ENCODE measurements around the gene DLX1. TPM values are rescaled to one million over a fixed set of nuclear protein-coding genes. Genes with fewer than 3 reads are reported as not detected.

DLX1 gene
- total RNA-seq, 1 donor from 2014 or later = not detected

DNA sequence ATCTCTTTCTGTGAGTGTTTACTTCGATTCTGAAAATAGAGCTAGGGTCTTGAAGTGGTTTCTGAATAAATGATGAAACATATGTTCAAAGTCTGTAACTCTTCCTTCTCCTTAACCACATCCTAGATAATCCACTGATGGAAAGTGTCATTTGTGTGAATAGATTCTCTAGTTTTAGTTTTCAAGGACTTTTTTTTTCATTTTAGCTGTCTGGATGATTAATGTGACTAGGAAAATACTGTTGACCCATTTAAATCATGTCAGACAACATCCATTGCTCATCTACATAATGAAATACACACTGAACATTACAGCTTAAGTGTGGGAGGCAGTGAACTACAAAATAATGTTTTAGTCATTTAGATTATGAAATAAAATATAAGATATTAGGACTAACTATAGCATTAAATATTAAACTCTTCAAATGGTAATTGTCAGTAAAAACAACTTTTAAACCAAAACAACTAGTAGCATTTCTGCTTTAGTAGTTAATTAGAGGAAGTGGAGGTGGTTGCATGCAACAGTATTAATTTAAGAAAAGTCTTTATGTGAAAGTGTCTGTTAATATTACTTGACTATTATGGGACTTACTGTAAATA, 39.1 kb upstream of the DLX1 start:
- no peaks in the 10 kb centered on the region for H3K4me1 ChIP-seq
- TF ChIP-seq, protein P1, sequence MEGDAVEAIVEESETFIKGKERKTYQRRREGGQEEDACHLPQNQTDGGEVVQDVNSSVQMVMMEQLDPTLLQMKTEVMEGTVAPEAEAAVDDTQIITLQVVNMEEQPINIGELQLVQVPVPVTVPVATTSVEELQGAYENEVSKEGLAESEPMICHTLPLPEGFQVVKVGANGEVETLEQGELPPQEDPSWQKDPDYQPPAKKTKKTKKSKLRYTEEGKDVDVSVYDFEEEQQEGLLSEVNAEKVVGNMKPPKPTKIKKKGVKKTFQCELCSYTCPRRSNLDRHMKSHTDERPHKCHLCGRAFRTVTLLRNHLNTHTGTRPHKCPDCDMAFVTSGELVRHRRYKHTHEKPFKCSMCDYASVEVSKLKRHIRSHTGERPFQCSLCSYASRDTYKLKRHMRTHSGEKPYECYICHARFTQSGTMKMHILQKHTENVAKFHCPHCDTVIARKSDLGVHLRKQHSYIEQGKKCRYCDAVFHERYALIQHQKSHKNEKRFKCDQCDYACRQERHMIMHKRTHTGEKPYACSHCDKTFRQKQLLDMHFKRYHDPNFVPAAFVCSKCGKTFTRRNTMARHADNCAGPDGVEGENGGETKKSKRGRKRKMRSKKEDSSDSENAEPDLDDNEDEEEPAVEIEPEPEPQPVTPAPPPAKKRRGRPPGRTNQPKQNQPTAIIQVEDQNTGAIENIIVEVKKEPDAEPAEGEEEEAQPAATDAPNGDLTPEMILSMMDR (IDR thresholded peaks at IDR 0.05) = no peak
- no peak overlapping the region for H3K27ac ChIP-seq
- H3K4me3 ChIP-seq = no peak overlapping the region
- no peaks in the 10 kb centered on the region for H3K27me3 ChIP-seq
- H3K9me3 ChIP-seq = no peaks in the 10 kb centered on the region
- DNase-seq (ENCODE audit: low spot score in 2 of 2) = no peak
- intact Hi-C loops (cut with DNase I) = no loop called here
- H3K36me3 ChIP-seq = no peaks in the 10 kb centered on the region

DNA sequence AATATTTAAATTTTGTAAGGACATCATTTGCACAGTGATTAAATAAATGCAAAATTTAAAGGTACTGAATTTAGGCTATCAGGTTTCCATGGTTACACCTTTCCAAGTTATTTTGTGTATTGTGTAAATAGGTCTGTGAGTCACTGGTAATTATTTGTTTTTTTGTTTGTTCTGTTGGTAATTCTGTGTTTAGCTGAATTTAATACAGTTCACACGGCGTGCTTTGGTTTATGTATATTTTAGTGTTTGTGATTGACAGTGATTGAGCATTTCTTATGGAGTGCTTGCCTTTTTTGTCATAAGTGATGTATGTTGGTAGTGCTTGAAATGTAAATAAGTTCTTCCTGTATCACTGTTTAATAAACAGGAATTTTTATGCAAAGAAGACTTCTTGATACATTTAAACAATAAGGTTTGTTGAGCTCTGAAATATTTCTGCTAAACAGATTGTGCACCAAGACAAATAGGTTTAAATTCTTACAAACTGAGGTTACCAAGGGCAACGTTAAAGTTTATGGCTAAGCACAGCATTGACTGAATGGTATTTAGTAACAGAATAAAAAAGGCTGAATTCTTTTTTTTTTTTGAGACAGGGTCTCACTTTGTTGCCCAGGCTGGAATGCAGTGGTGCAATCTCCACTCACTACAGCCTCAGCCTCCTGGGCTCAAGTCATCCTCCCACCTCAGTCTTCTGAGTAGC, 38.3 kb upstream of the DLX1 start:
- Histone ChIP-seq H3K9me3 (no peaks in the 10 kb centered on the region), H3K27ac (no peak overlapping the region), H3K4me3 (no peak overlapping the region), H3K36me3 (no peaks in the 10 kb centered on the region), H3K27me3 (no peaks in the 10 kb centered on the region), H3K4me1 (no peaks in the 10 kb centered on the region)
- DNase-seq (ENCODE audit: low spot score in 2 of 2) = no peak
- TF ChIP-seq, protein P1 (IDR thresholded peaks at IDR 0.05) = no peak
- intact Hi-C loops (cut with DNase I) = no loop called here

DNA sequence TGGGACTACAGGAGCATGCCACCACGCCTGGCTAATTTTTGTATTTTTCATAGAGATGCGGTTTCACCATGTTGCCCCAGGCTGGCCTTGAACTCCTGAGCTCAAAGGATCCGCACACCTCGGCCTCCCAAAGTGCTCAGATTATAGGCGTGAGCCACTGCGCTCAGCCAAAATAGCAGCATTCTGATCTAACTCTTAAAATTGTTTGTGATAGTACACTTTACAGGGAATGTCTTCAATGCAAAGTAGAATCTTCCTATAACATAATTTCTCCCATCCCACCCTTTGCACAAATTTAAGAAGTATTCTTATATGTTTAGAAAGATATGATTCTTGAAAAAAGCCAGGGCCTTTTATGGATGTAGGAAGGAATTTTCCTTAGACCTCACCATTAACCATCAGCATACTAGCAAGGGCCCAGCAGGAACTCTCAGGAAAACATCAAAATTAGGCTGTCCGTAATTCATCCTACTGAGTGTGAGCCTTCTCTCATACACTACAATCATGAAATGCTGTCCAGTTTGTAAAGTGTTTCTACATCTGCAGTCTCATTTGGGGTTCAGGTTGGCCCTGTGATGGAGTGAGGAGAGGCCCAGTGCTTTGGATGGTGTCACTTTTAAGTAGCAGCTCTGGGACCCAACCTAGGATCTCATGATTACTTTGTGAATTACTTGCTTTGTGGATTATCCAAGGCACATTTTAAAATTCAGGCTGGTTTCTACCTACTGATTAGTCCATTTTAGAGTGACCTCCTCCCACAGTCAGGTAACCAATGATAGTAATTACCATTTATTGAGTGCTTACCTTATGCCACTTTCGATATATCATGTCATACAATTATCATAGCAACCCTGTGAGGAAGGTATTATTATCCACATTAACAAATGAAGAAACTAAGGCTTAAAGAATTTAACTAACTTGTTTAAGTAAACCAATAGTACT, 37.5 kb upstream of the DLX1 start:
- no peak for DNase-seq (ENCODE audit: low spot score in 2 of 2)
- Histone ChIP-seq H3K27me3 (no peaks in the 10 kb centered on the region), H3K36me3 (no peaks in the 10 kb centered on the region), H3K4me1 (no peaks in the 10 kb centered on the region), H3K27ac (no peak overlapping the region), H3K9me3 (no peaks in the 10 kb centered on the region), H3K4me3 (no peak overlapping the region)
- TF ChIP-seq, protein P1 (IDR thresholded peaks at IDR 0.05) = no peak
- intact Hi-C loops (cut with DNase I) = no loop called here

DNA sequence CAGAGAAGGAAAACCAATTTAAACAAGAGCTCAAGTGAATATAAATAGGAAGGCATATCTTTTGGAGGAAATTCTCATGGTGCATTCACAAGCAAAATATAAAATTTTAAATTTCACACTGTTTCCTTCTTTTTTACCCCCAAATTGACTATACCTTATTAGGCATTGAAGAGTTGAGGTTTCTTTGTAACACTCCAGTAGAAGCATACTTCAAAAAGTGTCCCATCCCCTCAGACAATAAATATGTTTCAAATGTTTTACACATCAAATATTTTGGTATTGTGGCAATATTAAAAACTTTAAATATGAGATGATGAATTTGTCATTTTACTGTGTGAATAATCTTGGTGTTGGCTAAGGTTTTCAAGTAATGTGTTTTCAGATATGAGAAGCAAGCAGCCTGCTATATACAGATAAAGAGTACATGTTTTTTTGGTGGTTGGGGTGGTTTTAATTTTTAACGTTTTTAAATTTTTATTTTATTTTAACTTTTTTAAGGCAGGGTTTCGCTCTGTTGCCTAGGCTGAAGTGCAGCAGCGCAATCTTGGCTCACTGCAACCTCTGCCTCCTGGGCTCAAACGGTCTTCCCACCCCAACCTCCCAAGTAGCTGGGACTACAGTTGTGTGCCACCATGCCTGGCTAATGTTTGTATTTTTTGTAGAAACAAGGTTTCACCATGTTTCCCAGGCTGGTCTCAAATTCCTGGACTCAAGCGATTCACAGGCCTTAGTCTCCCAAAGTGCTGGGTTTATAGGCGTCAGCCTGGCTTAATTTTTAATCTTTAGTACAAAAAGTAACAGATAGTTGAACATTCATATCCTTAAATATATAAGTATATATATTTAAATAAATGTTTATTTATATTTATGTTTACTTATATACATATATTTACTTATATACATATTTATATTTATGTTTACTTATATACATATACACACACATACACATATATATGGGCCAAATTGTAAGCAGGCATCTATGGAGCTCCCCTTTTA, 36.5 kb upstream of the DLX1 start:
- no peak overlapping the region for H3K27ac ChIP-seq
- H3K36me3 ChIP-seq = no peaks in the 10 kb centered on the region
- no peaks in the 10 kb centered on the region for H3K4me1 ChIP-seq
- no peak for DNase-seq (ENCODE audit: low spot score in 2 of 2)
- intact Hi-C loops (cut with DNase I) = no loop called here
- H3K27me3 ChIP-seq = no peaks in the 10 kb centered on the region
- no peaks in the 10 kb centered on the region for H3K9me3 ChIP-seq
- H3K4me3 ChIP-seq = no peak overlapping the region
- TF ChIP-seq, protein P1 (IDR thresholded peaks at IDR 0.05) = no peak

DNA sequence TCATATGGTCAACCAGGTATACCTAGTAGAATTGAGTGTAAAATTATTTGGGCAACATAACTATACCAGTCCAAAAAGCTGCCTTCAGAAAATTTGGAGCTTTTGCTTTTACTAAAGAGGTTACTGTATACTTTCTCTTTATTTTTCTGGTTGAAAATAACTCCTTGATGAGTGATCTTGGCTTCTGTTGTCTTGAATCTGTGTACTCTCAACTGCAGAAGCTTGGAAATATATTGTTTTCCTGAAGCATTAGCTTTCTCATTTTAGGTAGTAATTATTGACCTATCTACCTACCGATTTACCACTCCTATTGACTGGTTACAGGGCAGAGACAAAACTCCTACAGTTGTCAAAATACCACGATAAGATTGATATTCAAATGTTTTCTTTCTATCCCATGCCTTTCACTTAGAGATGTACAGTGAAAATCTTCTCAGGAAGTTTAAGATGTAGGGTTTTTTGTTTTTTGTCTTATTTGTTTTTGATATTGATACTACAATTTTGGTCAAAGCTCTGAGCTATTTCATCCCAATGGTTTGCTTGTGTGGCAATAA, 35.7 kb upstream of the DLX1 start:
- H3K27me3 ChIP-seq = no peaks in the 10 kb centered on the region
- H3K4me3 ChIP-seq = no peak overlapping the region
- intact Hi-C loops (cut with DNase I) = no loop called here
- TF ChIP-seq, protein P1 (IDR thresholded peaks at IDR 0.05) = no peak
- H3K9me3 ChIP-seq = no peaks in the 10 kb centered on the region
- no peaks in the 10 kb centered on the region for H3K4me1 ChIP-seq
- no peak for DNase-seq (ENCODE audit: low spot score in 2 of 2)
- no peaks in the 10 kb centered on the region for H3K36me3 ChIP-seq
- H3K27ac ChIP-seq = no peak overlapping the region

Data from ascending aorta (tissue), 2 donors.